CD4-positive, alpha-beta memory T cell (primary cell): ENCODE results near the gene SCP2. TPM values are rescaled to one million over a fixed set of nuclear protein-coding genes. Genes with fewer than 3 reads are reported as not detected.
"Not testable (repeated sequence)": the region's sequence is repeated elsewhere in the genome, so short reads cannot be mapped to it uniquely, and the experiment has no call there.

Experiments
- CTCF ChIA-PET: fragments of 350-600 bp; sonication (Branson Sonifier 250); formaldehyde crosslinking; loops from one replicate; lab custom pipeline; 2021; ENCODE audit warnings: inconsistent platforms; ENCODE audit not compliant: partially characterized antibody; lab: Charles Lee
- POLR2A ChIA-PET: fragments of 350-600 bp; sonication (Branson Sonifier 250); formaldehyde crosslinking; loops from one replicate; lab custom pipeline; 2021; ENCODE audit not compliant: partially characterized antibody; lab: Charles Lee
- DNase-seq, 5 donors: peaks; one replicate each; pipeline versions ENCODE4 v3.0.0 to v3.0.0-alpha.2; 2020 to 2022; ENCODE audit warnings: mixed read lengths in 1 of 5
- H3K27ac ChIP-seq: one replicate; pipeline ENCODE4 v1.7.0; 2013; ENCODE audit warnings: low read depth, low read length
- H3K27me3 ChIP-seq: 2 replicates; pipeline ENCODE4 v1.7.0; 2013; ENCODE audit warnings: mild to moderate bottlenecking, low read length, moderate library complexity; ENCODE audit not compliant: insufficient read depth
- H3K36me3 ChIP-seq: 2 replicates; pipeline ENCODE4 v1.7.0; 2013; ENCODE audit warnings: mild to moderate bottlenecking, low read length, moderate library complexity; ENCODE audit not compliant: insufficient read depth
- H3K4me1 ChIP-seq: 2 replicates; pipeline ENCODE4 v1.7.0; 2013; ENCODE audit warnings: mild to moderate bottlenecking, low read length, moderate library complexity; ENCODE audit not compliant: insufficient read depth
- H3K4me3 ChIP-seq, 2 donors: one replicate each; pipeline ENCODE4 v1.7.0; 2013; ENCODE audit warnings: low read length in 2 of 2, mild to moderate bottlenecking in 1 of 2
- H3K9me3 ChIP-seq, 2 donors: one replicate each; pipeline ENCODE4 v1.7.0; 2013; ENCODE audit warnings: low read length in 2 of 2, control low read depth in 1 of 2; ENCODE audit not compliant: control insufficient read depth in 1 of 2
- H3K27ac Mint-ChIP-seq, 7 donors: one replicate each; pipeline ENCODE4 v1.8.0; 2020 to 2021; ENCODE audit warnings: mixed read lengths in 7 of 7, mild to moderate bottlenecking in 6 of 7, inconsistent platforms in 3 of 7, moderate library complexity in 3 of 7
- H3K27me3 Mint-ChIP-seq, 2 donors: one replicate each; pipeline ENCODE4 v1.8.0; 2020 to 2021; ENCODE audit warnings: mixed read lengths in 2 of 2
- H3K36me3 Mint-ChIP-seq, 2 donors: one replicate each; pipeline ENCODE4 v1.8.0; 2020 to 2021; ENCODE audit warnings: mixed read lengths in 2 of 2, inconsistent platforms in 1 of 2, mild to moderate bottlenecking in 1 of 2
- H3K4me1 Mint-ChIP-seq, 4 donors: one replicate each; pipeline ENCODE4 v1.8.0; 2020 to 2021; ENCODE audit warnings: mixed read lengths in 4 of 4, mild to moderate bottlenecking in 1 of 4
- H3K4me3 Mint-ChIP-seq, 8 donors: one replicate each; pipeline ENCODE4 v1.8.0; 2020 to 2021; ENCODE audit warnings: mixed read lengths in 8 of 8, mild to moderate bottlenecking in 7 of 8, moderate library complexity in 6 of 8, inconsistent platforms in 3 of 8
- H3K9me3 Mint-ChIP-seq, 8 donors: one replicate each; pipeline ENCODE4 v1.8.0; 2020 to 2021; ENCODE audit warnings: mixed read lengths in 8 of 8, mild to moderate bottlenecking in 5 of 8, inconsistent platforms in 3 of 8, moderate library complexity in 1 of 8
- intact Hi-C: fragments of 100-400 bp; cut with micrococcal nuclease; formaldehyde crosslinking; loops from one replicate; pipeline ENCODE4 v1.15.1; 2023
- polyA plus RNA-seq, 2 donors: library from polyadenylated mRNA; unstranded; fragments of 300-500 nt; fragmentation: Illumina TruSeq; gene quantifications; one replicate each; pipeline ENCODE4 v1.2.3, GENCODE V29; 2021
- total RNA-seq, 2 experiments: library from RNA; stranded (reverse); gene quantifications; one replicate each; pipeline ENCODE4 v1.2.3, GENCODE V29; 2021

The SCP2 gene
- total and polyA plus RNA-seq, 4 experiments from 2014 or later: 49.7 to 260 (median 98.8) TPM

- no peak for DNase-seq
- Mint-ChIP-seq H3K36me3 (peaks cover 8 to 14% of the 10 kb centered on the region in 2 donors), H3K9me3 (no peaks in the 10 kb centered on the region), H3K4me1 (peaks cover 0 to 1% (median 0%) of the 10 kb centered on the region in 4 donors), H3K4me3 (no peak overlapping the region), H3K27me3 (no peaks in the 10 kb centered on the region), H3K27ac (no peak overlapping the region)
- Histone ChIP-seq H3K27ac (no peak overlapping the region), H3K4me1 (no peaks in the 10 kb centered on the region), H3K36me3 (no peaks in the 10 kb centered on the region), H3K4me3 (no peak overlapping the region), H3K27me3 (no peaks in the 10 kb centered on the region), H3K9me3 (no peaks in the 10 kb centered on the region)
- CTCF ChIA-PET: no interaction called here
- POLR2A ChIA-PET: no interaction called here
- intact Hi-C loops: no loop called here
Observed at GRCh38 chr1:52944566-52944965, 17.5 kb downstream of the SCP2 start.

GRCh38 chr1:52947490-52947889 is 20.4 kb downstream of the SCP2 start:
- H3K27me3 Mint-ChIP-seq: no peaks in the 10 kb centered on the region
- DNase-seq: no peak
- H3K27ac Mint-ChIP-seq: peak overlapping the region in 1 of 7 donors; percentile 68
- no peaks in the 10 kb centered on the region for H3K4me1 Mint-ChIP-seq
- no peaks in the 10 kb centered on the region for H3K9me3 ChIP-seq
- intact Hi-C loops: no loop called here
- CTCF ChIA-PET: no interaction called here
- H3K36me3 ChIP-seq: no peaks in the 10 kb centered on the region
- H3K9me3 Mint-ChIP-seq: no peaks in the 10 kb centered on the region
- no peak overlapping the region for H3K4me3 Mint-ChIP-seq
- no peaks in the 10 kb centered on the region for H3K4me1 ChIP-seq
- no peak overlapping the region for H3K27ac ChIP-seq
- H3K36me3 Mint-ChIP-seq: peaks cover 12 to 20% of the 10 kb centered on the region in 2 donors
- H3K4me3 ChIP-seq: no peak overlapping the region
- POLR2A ChIA-PET: interaction anchor here (0.6 kb wide), 1 partner anchor 28 kb away, joined by 4 read pairs; no protein-coding TSS in a partner anchor
- H3K27me3 ChIP-seq: no peaks in the 10 kb centered on the region

GRCh38 chr1:52949602-52950001 is 22.5 kb downstream of the SCP2 start:
- H3K27ac ChIP-seq, H3K27ac Mint-ChIP-seq, H3K4me3 ChIP-seq, H3K4me1 ChIP-seq, H3K4me3 Mint-ChIP-seq, H3K9me3 Mint-ChIP-seq, H3K27me3 ChIP-seq, H3K27me3 Mint-ChIP-seq, DNase-seq, CTCF ChIA-PET, intact Hi-C loops, H3K4me1 Mint-ChIP-seq, H3K9me3 ChIP-seq, H3K36me3 ChIP-seq, POLR2A ChIA-PET: not testable (repeated sequence)
- peaks cover 16 to 26% of the 10 kb centered on the region in 2 donors for H3K36me3 Mint-ChIP-seq

- ChIA-PET POLR2A (no interaction called here), CTCF (no interaction called here)
- no peak overlapping the region for H3K27ac Mint-ChIP-seq
- no peak overlapping the region for H3K4me3 Mint-ChIP-seq
- H3K4me1 ChIP-seq: no peaks in the 10 kb centered on the region
- no peak for DNase-seq
- peaks cover 23 to 32% of the 10 kb centered on the region in 2 donors for H3K36me3 Mint-ChIP-seq
- H3K27me3 ChIP-seq: no peaks in the 10 kb centered on the region
- no peak overlapping the region for H3K27ac ChIP-seq
- intact Hi-C loops: no loop called here
- no peaks in the 10 kb centered on the region for H3K9me3 ChIP-seq
- H3K4me3 ChIP-seq: no peak overlapping the region
- H3K36me3 ChIP-seq: no peaks in the 10 kb centered on the region
- H3K27me3 Mint-ChIP-seq: no peaks in the 10 kb centered on the region
- no peaks in the 10 kb centered on the region for H3K9me3 Mint-ChIP-seq
- no peaks in the 10 kb centered on the region for H3K4me1 Mint-ChIP-seq
Observed at GRCh38 chr1:52952112-52952511, 25.0 kb downstream of the SCP2 start.

GRCh38 chr1:52955129-52955970 is 28.3 kb downstream of the SCP2 start:
- POLR2A ChIA-PET: no interaction called here
- no peak for DNase-seq
- H3K4me3 Mint-ChIP-seq: no peak overlapping the region
- Histone ChIP-seq H3K27ac (no peak overlapping the region), H3K36me3 (no peaks in the 10 kb centered on the region), H3K9me3 (no peaks in the 10 kb centered on the region), H3K4me3 (no peak overlapping the region), H3K4me1 (no peaks in the 10 kb centered on the region), H3K27me3 (no peaks in the 10 kb centered on the region)
- H3K36me3 Mint-ChIP-seq: peaks cover 19 to 33% of the 10 kb centered on the region in 2 donors
- CTCF ChIA-PET: interaction anchor here (0.6 kb wide), 1 partner anchor 20 kb away, joined by 4 read pairs; no protein-coding TSS in a partner anchor
- H3K27ac Mint-ChIP-seq: peak overlapping the region in 1 of 7 donors; percentile 73
- intact Hi-C loops: no loop called here
- H3K27me3 Mint-ChIP-seq: no peaks in the 10 kb centered on the region
- H3K9me3 Mint-ChIP-seq: no peaks in the 10 kb centered on the region
- H3K4me1 Mint-ChIP-seq: no peaks in the 10 kb centered on the region

GRCh38 chr1:52963101-52963500 is 36.0 kb downstream of the SCP2 start:
- intact Hi-C loops: no loop called here
- CTCF ChIA-PET: no interaction called here

GRCh38 chr1:52967666-52968065 is 40.6 kb downstream of the SCP2 start:
- H3K27ac ChIP-seq: no peak overlapping the region
- H3K27me3 ChIP-seq: no peaks in the 10 kb centered on the region
- Mint-ChIP-seq H3K9me3 (no peaks in the 10 kb centered on the region), H3K27ac (no peak overlapping the region), H3K27me3 (no peaks in the 10 kb centered on the region), H3K36me3 (peaks cover 9 to 12% of the 10 kb centered on the region in 2 donors), H3K4me1 (no peaks in the 10 kb centered on the region), H3K4me3 (no peak overlapping the region)
- ChIA-PET CTCF (no interaction called here), POLR2A (no interaction called here)
- intact Hi-C loops: no loop called here
- no peaks in the 10 kb centered on the region for H3K9me3 ChIP-seq
- no peak overlapping the region for H3K4me3 ChIP-seq
- no peaks in the 10 kb centered on the region for H3K36me3 ChIP-seq
- DNase-seq: no peak
- H3K4me1 ChIP-seq: no peaks in the 10 kb centered on the region

More at GRCh38 chr1:52963101-52963500, 36.0 kb downstream of the SCP2 start:
- peaks cover 24 to 25% of the 10 kb centered on the region in 2 donors for H3K36me3 Mint-ChIP-seq
- DNase-seq: no peak
- H3K27ac ChIP-seq: no peak overlapping the region
- no peaks in the 10 kb centered on the region for H3K4me1 ChIP-seq
- H3K9me3 ChIP-seq: no peaks in the 10 kb centered on the region
- no peak overlapping the region for H3K4me3 Mint-ChIP-seq
- POLR2A ChIA-PET: no interaction called here
- H3K9me3 Mint-ChIP-seq: no peaks in the 10 kb centered on the region
- no peak overlapping the region for H3K4me3 ChIP-seq
- no peaks in the 10 kb centered on the region for H3K27me3 ChIP-seq
- no peaks in the 10 kb centered on the region for H3K36me3 ChIP-seq
- no peaks in the 10 kb centered on the region for H3K4me1 Mint-ChIP-seq
- H3K27ac Mint-ChIP-seq: no peak overlapping the region
- H3K27me3 Mint-ChIP-seq: no peaks in the 10 kb centered on the region
